Endothelial cell of hepatic sinusoid (primary cell): ENCODE data around the gene PGS1.

Experiments used
- in situ Hi-C: cut with HindIII; loops from 2 replicates; pipeline ENCODE4 v1.10.0; 2017; ENCODE audit warnings: low sequenced_read_pairs

Gene PGS1

GRCh38 chr17:78361225-78361701 is 17.2 kb upstream of the PGS1 start:
- in situ Hi-C loops: loop anchor here (5.0 kb wide), 1 partner anchor 56 kb away; no protein-coding TSS in a partner anchor

DNA sequence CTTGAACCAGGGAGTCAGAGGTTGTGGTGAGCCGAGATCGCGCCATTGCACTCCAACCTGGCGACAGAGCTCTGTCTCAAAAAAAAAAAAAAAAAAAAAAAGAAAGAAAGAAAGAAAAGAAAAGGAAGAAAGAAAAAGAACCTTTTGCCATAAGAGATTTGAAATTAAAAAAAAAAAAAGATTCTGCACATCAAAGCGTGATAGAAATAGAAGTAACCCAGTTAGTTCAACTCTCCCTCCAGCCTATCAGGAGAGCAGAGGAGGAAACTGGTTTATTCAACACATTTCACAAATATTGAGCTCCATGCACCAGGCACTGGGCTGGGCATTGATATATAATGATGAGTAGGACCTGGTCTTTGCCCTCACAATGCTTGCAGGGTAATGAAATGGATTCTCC is 16.2 kb upstream of the PGS1 start:
- in situ Hi-C loops: loop anchor here (5.0 kb wide), 1 partner anchor 55 kb away; no protein-coding TSS in a partner anchor

- in situ Hi-C loops: loop anchor here (5.0 kb wide), 1 partner anchor 55 kb away; no protein-coding TSS in a partner anchor
Measured at GRCh38 chr17:78362671-78363070, 15.8 kb upstream of the PGS1 start.

DNA sequence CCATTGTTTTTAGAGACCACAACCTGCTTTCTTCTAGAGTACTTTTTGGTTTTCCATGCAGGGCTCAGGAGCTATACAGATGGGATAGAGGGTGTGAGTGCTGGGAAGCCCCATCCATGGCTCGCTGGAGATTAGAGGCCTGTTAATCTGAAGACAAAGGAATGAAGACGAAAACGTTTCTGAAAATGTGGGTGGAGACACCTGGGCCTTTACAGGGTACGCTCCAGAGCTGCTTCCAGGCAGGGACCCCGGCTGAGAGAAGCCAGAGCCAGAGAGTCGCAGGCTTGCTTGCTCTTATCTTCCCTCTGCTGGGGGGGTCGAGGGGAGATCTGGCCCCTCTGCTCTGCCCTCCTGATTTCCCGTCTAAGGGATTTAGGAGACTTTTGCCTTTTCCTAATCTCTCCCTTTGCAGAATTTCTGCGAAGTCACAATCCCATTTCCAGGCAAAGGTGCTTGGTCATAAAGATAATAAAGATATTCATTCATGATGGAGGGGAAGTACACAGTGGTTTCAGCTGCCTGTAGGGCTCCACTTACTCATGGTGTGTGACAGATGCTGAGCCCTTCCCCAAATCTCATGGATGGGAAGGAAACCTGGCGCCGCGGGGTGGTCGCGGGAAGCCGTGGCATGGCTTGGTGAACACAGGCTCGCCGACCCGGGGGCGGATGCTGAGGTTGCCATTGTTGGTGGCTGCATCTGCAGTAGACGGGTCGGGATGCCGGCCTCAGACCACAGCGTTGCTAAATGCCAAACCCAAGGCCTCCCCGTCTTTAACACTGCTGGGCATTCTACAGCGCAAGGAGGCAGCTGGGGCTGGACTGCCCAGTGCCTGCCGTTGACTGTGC is 13.8 kb upstream of the PGS1 start:
- in situ Hi-C loops: loop anchor here (5.0 kb wide), 1 partner anchor 53 kb away; no protein-coding TSS in a partner anchor

DNA sequence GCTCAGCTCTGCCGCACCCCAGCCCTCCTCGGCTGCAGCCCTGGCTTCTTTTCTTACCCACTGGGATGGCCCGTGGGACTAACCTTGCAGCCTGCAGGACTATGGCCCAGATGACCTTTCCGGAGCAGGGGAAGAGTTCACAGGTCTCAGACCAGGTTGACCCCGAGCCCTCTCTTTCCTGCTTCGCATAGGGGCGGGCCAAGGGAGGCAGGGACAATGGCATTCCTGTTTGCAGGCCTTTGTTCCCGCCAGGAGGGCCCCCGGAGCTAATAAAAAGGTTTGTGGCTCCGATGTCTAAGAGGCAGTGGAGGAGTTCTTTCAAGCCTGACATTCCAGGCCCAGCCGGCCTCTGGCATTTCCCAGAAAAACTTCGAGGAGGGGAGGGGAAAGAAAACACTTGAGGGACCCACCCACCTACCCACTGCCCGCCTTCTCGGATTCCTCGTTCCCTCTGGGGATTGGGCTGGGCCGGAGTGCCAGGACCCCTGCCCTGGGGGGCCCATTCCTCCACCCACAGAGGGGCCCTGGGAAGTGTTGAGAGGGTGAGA is 12.8 kb upstream of the PGS1 start:
- in situ Hi-C loops: no loop called here

- in situ Hi-C loops: no loop called here
Measured at GRCh38 chr17:78366109-78366848, 12.2 kb upstream of the PGS1 start.

DNA sequence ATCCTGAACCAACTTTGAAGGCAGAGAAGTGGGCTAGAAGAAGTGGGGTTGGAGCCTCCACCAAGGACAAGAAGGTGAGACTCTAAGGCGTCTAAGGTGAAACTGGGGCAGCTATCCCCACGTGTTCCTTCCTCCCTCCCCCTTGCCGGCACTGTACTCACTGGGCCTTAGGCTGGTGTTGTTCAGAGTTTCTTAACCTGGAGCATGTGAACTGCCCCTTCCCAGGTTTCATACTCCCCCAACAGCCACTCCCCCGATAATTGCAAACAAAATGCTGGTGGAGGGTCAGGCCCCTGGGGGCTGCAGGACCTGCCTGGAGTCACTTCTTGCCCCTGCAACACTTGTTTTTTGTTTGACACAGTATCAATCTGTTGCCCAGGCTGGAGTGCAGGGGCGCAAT is 11.3 kb upstream of the PGS1 start:
- in situ Hi-C loops: no loop called here

DNA sequence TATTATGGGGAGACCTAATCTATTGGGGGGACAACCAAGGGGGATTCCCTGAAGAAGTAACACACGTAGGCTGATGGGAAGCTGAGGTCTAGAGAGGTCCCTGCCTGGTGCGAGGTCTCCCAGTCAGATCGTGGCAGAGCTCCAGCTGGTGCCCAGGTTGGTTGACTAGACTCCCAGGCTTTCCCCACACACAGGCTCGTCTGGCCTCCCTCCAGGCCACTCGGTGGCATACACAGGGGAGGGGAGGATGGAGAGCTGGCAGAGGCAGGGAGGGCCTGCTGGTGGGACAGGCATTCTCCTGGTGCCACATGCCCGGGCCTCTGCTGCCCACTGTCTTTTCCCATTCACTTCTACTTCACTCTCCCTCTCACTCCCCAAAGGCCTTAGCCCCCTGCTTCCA is 10.1 kb upstream of the PGS1 start:
- in situ Hi-C loops: no loop called here

DNA sequence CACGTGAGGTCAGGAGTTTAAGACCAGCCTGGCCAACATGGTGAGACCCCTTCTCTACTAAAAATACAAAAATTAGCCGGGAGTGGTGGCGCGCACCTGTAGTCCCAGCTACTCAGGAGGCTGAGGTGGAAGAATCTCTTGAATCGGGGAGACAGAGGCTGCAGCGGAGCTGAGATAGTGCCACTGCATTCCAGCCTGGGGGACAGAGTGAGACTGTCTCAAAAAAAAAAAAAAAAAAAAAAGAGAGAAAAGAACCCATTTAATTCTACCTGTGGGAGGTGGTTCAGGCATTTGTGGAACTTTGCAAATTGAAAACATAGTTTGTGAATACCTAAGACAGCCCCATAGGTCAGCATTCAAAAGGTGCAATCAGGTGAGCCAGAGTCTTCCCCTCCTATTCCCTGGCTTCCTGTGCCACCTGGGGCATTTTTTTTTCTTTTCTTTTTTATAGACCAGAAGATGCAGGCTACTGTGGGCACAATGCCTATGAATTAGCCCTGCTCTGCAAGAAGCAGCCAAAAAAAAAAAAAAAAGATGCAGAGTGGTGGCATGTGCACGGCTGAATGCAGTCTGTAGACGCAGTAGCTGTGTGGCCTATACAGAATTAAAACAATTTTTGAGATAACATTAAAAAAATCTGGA is 9.5 kb upstream of the PGS1 start:
- in situ Hi-C loops: no loop called here

GRCh38 chr17:78369791-78370381 is 8.6 kb upstream of the PGS1 start:
- in situ Hi-C loops: no loop called here

- in situ Hi-C loops: no loop called here
Measured at GRCh38 chr17:78371056-78371455, 7.4 kb upstream of the PGS1 start.

DNA sequence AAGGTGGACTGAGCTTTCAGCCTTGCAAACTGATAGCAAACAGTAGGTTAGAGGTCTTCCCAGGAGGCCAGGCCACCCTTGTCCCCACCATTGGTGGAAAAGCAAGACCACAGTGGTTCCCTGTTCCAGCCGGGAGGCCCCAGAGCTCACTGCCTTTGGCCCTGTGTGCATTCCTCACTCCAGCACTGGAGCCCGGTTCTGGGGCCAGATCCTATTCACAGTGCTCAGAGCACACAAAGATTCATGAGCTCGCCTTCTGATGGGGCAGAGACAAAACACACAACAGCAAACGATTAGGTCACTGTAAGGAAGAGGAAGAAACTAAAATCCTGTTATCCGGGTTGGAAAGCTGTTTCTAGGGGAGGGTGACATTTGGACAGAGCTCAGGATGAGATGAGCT is 5.6 kb upstream of the PGS1 start:
- in situ Hi-C loops: no loop called here

- in situ Hi-C loops: no loop called here
Measured at GRCh38 chr17:78374189-78374588, 4.3 kb upstream of the PGS1 start.

GRCh38 chr17:78374631-78375274 is 3.7 kb upstream of the PGS1 start:
- in situ Hi-C loops: no loop called here

DNA sequence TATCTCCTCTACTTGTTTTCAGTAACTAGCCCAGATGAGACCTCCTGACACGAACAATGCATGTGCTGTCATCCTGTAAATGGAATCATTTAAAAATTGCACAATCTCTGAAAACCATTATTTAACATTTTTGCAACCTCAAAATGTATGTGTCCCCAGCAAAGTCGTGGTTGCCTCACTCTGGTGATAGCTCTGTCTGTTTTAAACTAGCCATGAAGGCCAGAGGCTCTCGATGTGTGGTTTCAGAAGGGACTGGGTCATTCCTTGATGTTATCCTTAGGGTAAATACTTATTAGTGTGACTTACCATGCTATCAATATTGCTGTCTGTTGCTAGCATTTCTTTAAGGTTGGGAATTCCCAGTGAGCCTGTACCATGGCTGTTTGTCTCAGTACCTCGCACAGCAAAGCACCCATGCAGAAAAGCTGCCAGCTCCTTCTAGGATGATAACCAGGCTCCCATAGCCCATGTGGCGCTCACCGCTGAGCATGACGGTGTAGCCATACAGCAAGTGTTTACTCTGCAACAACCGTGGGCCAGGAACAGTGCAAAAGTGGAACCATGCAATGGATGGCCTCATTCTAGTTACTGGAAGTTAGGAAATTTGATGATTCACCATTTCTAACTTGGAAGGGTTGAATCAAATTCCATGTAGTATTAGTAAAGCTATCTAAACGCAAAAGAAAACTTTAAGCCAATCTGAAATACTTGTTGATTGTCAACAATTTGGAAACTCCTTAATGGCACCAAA is 2.9 kb upstream of the PGS1 start:
- in situ Hi-C loops: no loop called here

DNA sequence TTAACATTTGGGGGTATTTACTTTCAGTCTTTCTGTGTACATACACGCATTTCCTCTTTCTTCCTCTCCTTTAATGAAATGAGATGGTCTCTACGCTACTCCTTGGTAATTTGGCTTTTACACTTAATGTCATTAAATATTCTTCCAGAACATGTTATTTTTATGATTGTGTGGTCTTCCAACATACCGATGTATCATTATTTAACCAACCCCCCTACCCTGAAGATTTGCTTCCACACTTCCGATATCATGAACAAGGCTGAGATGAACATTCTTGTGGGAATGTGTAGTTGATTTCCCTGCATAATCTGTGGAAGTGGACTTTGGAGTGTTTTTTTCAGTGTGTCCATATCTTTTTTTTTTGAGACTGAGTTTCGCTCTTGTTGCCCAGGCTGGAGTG is 2.3 kb upstream of the PGS1 start:
- in situ Hi-C loops: no loop called here

DNA sequence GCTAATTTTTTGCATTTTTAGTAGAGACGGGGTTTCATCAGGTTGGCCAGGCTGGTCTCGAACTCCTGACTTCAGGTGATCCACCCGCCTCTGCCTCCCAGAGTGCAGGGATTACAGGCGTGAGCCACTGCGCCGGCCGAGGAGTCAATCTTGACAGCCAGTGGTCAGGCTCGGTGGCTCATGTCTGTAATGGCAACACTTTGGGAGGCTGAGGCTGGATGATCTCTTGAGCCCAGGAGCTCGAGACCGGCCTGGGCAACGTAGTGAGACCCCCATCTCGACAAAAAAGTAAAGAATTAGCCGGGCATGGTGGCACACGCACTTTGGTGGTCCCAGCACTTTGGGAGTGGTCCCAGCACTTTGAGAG is 608 bp upstream of the PGS1 start:
- in situ Hi-C loops: no loop called here

- in situ Hi-C loops: no loop called here
Measured at GRCh38 chr17:78379131-78379491, 662 bp downstream of the PGS1 start.

DNA sequence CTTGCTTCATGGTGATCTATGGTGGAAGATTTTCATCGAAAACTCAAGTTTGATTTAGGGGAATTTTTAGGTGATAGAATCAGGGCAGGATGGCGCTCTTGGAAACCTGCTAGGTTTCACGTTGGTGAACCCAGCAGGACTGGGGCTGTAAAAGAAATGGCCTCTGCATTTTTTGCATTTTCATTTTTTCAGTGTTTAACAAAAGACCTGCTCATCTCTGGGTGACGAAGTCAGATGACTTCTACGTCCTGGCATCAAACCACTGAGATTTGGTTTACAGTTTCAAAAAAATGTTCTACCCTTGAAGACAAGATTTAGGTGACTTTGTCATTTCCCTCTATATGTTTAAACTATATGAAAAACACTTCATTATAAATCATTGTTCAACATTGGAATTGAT is 1.9 kb downstream of the PGS1 start:
- in situ Hi-C loops: no loop called here
